Astrocyte of the cerebellum (primary cell): ENCODE results near the gene HBE1.
"Not testable (repeated sequence)": the region's sequence is repeated elsewhere in the genome, so short reads cannot be mapped to it uniquely, and the experiment has no call there.

ENCODE experiments used
- DNase-seq: peaks from one replicate; pipeline ENCODE4 v3.0.0-alpha.2; 2011; ENCODE audit warnings: low read depth
- H3K4me3 ChIP-seq: 2 replicates; pipeline ENCODE4 v1.5.1; 2011; ENCODE audit warnings: mild to moderate bottlenecking, low read depth, low read length, moderate library complexity
- CTCF ChIP-seq: IDR thresholded peaks from 2 replicates; pipeline ENCODE4 v1.5.1; 2012; ENCODE audit warnings: low read length, low read depth, moderate library complexity, mild to moderate bottlenecking; ENCODE audit errors: missing control alignments
- in situ Hi-C: cut with HindIII; loops from 2 replicates; pipeline ENCODE4 v1.10.0; 2017; ENCODE audit warnings: low sequenced_read_pairs

The HBE1 gene

GRCh38 chr11:5269715-5270147 lies at the start of gene HBE1:
Gene HBE1 (minus strand): TSS chr11:5269945. CDS start chr11:5269890, 55 bp downstream.
- H3K4me3 ChIP-seq: no peak within 1 kb of the TSS
- DNase-seq: no peak
- no peak for TF ChIP-seq CTCF
- in situ Hi-C loops: no loop called here

- in situ Hi-C loops: no loop called here
- no peak for DNase-seq
- H3K4me3 ChIP-seq: no peak overlapping the region
- TF ChIP-seq CTCF: no peak
Measured at GRCh38 chr11:5317292-5317691, 47.5 kb upstream of the HBE1 start.

- in situ Hi-C loops, DNase-seq, H3K4me3 ChIP-seq: not testable (repeated sequence)
Measured at GRCh38 chr11:5313326-5314023, 43.7 kb upstream of the HBE1 start.

- in situ Hi-C loops: no loop called here
- DNase-seq: no peak
- no peak for TF ChIP-seq CTCF
- H3K4me3 ChIP-seq: no peak overlapping the region
Measured at GRCh38 chr11:5310423-5310822, 40.7 kb upstream of the HBE1 start.

- in situ Hi-C loops: no loop called here
- TF ChIP-seq CTCF: no peak
- no peak overlapping the region for H3K4me3 ChIP-seq
- DNase-seq: no peak
Measured at GRCh38 chr11:5307256-5308019, 37.7 kb upstream of the HBE1 start.

GRCh38 chr11:5304046-5304445 lies 34.3 kb upstream of the HBE1 start:
- in situ Hi-C loops: no loop called here
- no peak overlapping the region for H3K4me3 ChIP-seq
- TF ChIP-seq CTCF: no peak
- DNase-seq: no peak

GRCh38 chr11:5303626-5304025 lies 33.9 kb upstream of the HBE1 start:
- in situ Hi-C loops: no loop called here
- TF ChIP-seq CTCF: no peak

More at GRCh38 chr11:5303626-5304025, 33.9 kb upstream of the HBE1 start:
- DNase-seq: no peak
- H3K4me3 ChIP-seq: no peak overlapping the region
